GM23338 (cell line): ENCODE data around the gene FGFR2. TPM values are rescaled to one million over a fixed set of nuclear protein-coding genes. Genes with fewer than 3 reads are reported as not detected.
A peak's percentile ranks its signal among the peaks of the same experiment; 100 is the strongest.

Source experiments
- ATAC-seq: fragments of 200-7000 bp; cut with Tn5 transposase; 3 replicates; pipeline ENCODE4 v1.9.1; 2020
- DNase-seq: peaks from one replicate; pipeline ENCODE4 v3.0.0-alpha.2; 2015; ENCODE audit warnings: low spot score
- H2AFZ ChIP-seq: fragments of 200-600 bp; sonication (generic); 2 replicates; pipeline ENCODE4 v1.8.0; 2016; ENCODE audit warnings: antibody characterized with exemption, mild to moderate bottlenecking, moderate library complexity
- H3F3A ChIP-seq: fragments of 200-600 bp; sonication (generic); replicated peaks from 2 replicates; pipeline ENCODE4 v1.8.0; 2017; ENCODE audit warnings: antibody characterized with exemption, mixed run types, low read depth
- H3K27ac ChIP-seq: fragments of 200-600 bp; sonication (generic); 2 replicates; pipeline ENCODE4 v1.6.1; 2016; ENCODE audit warnings: low read depth
- H3K27me3 ChIP-seq: fragments of 200-600 bp; sonication (generic); 2 replicates; pipeline ENCODE4 v1.8.0; 2016; ENCODE audit warnings: mild to moderate bottlenecking, mixed run types, moderate library complexity; ENCODE audit not compliant: insufficient read depth
- H3K36me3 ChIP-seq: fragments of 200-600 bp; sonication (generic); 2 replicates; pipeline ENCODE4 v1.8.0; 2016; ENCODE audit warnings: mild to moderate bottlenecking; ENCODE audit not compliant: insufficient read depth
- H3K4me1 ChIP-seq: fragments of 200-600 bp; sonication (generic); 2 replicates; pipeline ENCODE4 v1.8.0; 2016; ENCODE audit warnings: mild to moderate bottlenecking, moderate library complexity; ENCODE audit not compliant: insufficient read depth
- H3K4me2 ChIP-seq: fragments of 200-600 bp; sonication (generic); 2 replicates; pipeline ENCODE4 v1.7.1; 2017; ENCODE audit warnings: mixed run types
- H3K4me3 ChIP-seq: fragments of 200-600 bp; sonication (generic); 2 replicates; pipeline ENCODE4 v1.6.1; 2016; ENCODE audit warnings: mixed run types
- H3K79me2 ChIP-seq: fragments of 200-600 bp; sonication (generic); replicated peaks from 2 replicates; pipeline ENCODE4 v1.8.0; 2017; ENCODE audit warnings: mild to moderate bottlenecking; ENCODE audit not compliant: insufficient read depth
- H3K9me2 ChIP-seq: fragments of 200-600 bp; sonication (generic); 2 replicates; pipeline ENCODE4 v1.8.0; 2017; ENCODE audit not compliant: insufficient read depth
- H4K20me1 ChIP-seq: fragments of 200-600 bp; sonication (generic); replicated peaks from 2 replicates; pipeline ENCODE4 v1.8.0; 2017; ENCODE audit warnings: mild to moderate bottlenecking; ENCODE audit not compliant: insufficient read depth
- H3K27ac Mint-ChIP-seq: 2 replicates; pipeline ENCODE4 v1.8.0; 2020; ENCODE audit warnings: inconsistent platforms, mild to moderate bottlenecking, moderate library complexity, mixed read lengths
- H3K27me3 Mint-ChIP-seq: 3 replicates; pipeline ENCODE4 v1.8.0; 2022; ENCODE audit warnings: low read depth, mild to moderate bottlenecking, moderate library complexity, mixed read lengths, inconsistent platforms; ENCODE audit not compliant: insufficient read depth, poor library complexity
- H3K36me3 Mint-ChIP-seq: 3 replicates; pipeline ENCODE4 v1.8.0; 2021; ENCODE audit warnings: low read depth, mild to moderate bottlenecking, inconsistent platforms, moderate library complexity, mixed read lengths
- H3K4me1 Mint-ChIP-seq: 3 replicates; pipeline ENCODE4 v1.8.0; 2020; ENCODE audit warnings: mild to moderate bottlenecking, inconsistent platforms, mixed read lengths
- H3K4me3 Mint-ChIP-seq: 3 replicates; pipeline ENCODE4 v1.8.0; 2021; ENCODE audit warnings: moderate library complexity, mild to moderate bottlenecking, inconsistent platforms, mixed read lengths
- H3K9me3 Mint-ChIP-seq: 3 replicates; pipeline ENCODE4 v1.8.0; 2020; ENCODE audit warnings: moderate library complexity, mild to moderate bottlenecking, inconsistent platforms, mixed read lengths
- CREB1 ChIP-seq: fragments of 250-450 bp; sonication (Bioruptor Pico); IDR thresholded peaks from 2 replicates; pipeline ENCODE4 v1.5.0; 2020; ENCODE audit warnings: low read depth, mild to moderate bottlenecking, moderate library complexity
- JUNB ChIP-seq: IDR thresholded peaks from one replicate; pipeline ENCODE4 v1.6.1; 2016; ENCODE audit warnings: antibody characterized with exemption; ENCODE audit not compliant: unreplicated experiment
- NANOG ChIP-seq: IDR thresholded peaks from 2 replicates; pipeline ENCODE4 v1.6.1; 2016; ENCODE audit warnings: antibody characterized with exemption, borderline replicate concordance
- POLR2AphosphoS5 ChIP-seq: IDR thresholded peaks from 2 replicates; pipeline ENCODE4 v1.6.1; 2016; ENCODE audit warnings: antibody characterized with exemption, low read depth
- STAT1 ChIP-seq: IDR thresholded peaks from one replicate; pipeline ENCODE4 v1.6.1; 2016; ENCODE audit warnings: antibody characterized with exemption; ENCODE audit not compliant: unreplicated experiment
- ZNF114 ChIP-seq: fragments of 250-450 bp; sonication (Bioruptor Pico); IDR thresholded peaks from 2 replicates; pipeline ENCODE4 v1.5.0; 2020; ENCODE audit warnings: mild to moderate bottlenecking, moderate library complexity
- ZNF331 ChIP-seq: fragments of 250-450 bp; sonication (Bioruptor Pico); IDR thresholded peaks from 2 replicates; pipeline ENCODE4 v1.5.0; 2020; ENCODE audit warnings: low read depth, mild to moderate bottlenecking, moderate library complexity
- polyA plus RNA-seq: library from polyadenylated mRNA; unstranded; fragments of >200 nt; fragmentation: Nextera tagmentation; extraction: Ambion mirVana; gene quantifications from 2 replicates; pipeline ENCODE4 v1.2.1, GENCODE V29; 2016
- total RNA-seq: library from RNA; depleted of rRNA; stranded (reverse); fragments of >200 nt; shearing (Covaris generic); gene quantifications from 2 replicates; pipeline ENCODE4 v1.2.3, GENCODE V29; 2014
- TF ChIP-seq, protein P1 (sequence below): IDR thresholded peaks from 2 replicates; pipeline ENCODE4 v1.6.1; 2016; ENCODE audit warnings: antibody characterized with exemption
- TF ChIP-seq, protein P2 (sequence below): IDR thresholded peaks from one replicate; pipeline ENCODE4 v1.6.1; 2018; ENCODE audit warnings: antibody characterized with exemption; ENCODE audit not compliant: unreplicated experiment

The FGFR2 gene
- total and polyA plus RNA-seq, 2 experiments from 2014 or later = 31.1 to 106 TPM

DNA sequence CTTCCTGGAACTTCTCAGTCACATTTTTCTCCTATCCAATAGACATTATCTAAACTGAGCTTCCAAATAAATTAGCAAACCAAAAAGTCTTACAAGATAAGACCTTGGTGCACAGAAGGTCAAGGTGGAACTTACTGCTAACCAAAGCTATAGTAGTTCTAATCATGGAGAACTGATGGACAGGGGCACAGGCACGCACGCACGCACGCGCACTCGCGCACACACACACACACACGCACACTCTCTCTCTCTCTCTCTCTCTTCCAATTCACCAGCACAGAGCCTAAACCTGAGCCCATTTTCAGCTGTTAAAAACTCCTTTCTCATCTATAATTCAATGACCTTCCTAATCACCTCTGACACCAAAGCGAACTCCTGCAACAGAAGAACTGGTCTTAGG is 7.5 kb downstream of the FGFR2 start:
- peaks cover 34% of the 10 kb centered on the region for H3K36me3 ChIP-seq

DNA sequence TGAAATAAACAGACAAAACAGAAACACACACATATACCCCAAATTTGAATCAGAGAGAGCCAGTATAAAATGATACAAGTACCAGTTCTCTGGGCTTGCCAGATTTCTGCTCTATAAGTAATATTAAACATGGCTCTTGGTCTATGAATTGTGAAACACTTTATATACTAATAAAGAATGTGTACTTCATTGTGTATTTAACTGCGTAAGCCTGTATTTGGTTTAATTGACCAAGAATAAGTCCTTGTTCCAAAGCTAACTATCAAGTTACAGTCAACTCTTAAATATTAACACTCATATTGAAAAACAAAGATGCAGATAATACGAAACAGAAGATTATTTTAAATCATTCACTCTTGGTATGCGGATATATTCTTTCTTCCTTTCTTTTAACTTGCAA is 8.7 kb downstream of the FGFR2 start:
- no peaks in the 10 kb centered on the region for H3K9me3 Mint-ChIP-seq
- H3K79me2 ChIP-seq = peaks cover 98% of the 10 kb centered on the region
- H3K27me3 ChIP-seq = no peaks in the 10 kb centered on the region
- H3K4me1 ChIP-seq = peaks cover 75% of the 10 kb centered on the region
- TF ChIP-seq ZNF114 (CRISPR knock-in tag) = no peak
- TF ChIP-seq, protein P1, sequence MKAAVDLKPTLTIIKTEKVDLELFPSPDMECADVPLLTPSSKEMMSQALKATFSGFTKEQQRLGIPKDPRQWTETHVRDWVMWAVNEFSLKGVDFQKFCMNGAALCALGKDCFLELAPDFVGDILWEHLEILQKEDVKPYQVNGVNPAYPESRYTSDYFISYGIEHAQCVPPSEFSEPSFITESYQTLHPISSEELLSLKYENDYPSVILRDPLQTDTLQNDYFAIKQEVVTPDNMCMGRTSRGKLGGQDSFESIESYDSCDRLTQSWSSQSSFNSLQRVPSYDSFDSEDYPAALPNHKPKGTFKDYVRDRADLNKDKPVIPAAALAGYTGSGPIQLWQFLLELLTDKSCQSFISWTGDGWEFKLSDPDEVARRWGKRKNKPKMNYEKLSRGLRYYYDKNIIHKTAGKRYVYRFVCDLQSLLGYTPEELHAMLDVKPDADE = no peak
- no peak for TF ChIP-seq NANOG
- no peak overlapping the region for H3K4me3 ChIP-seq
- no peak overlapping the region; the same call in 1 of the 2 replicates for H3K4me2 ChIP-seq
- peaks cover 97% of the 10 kb centered on the region for H4K20me1 ChIP-seq
- H3K4me1 Mint-ChIP-seq = peaks cover 72% of the 10 kb centered on the region
- H3F3A ChIP-seq = no peaks in the 10 kb centered on the region
- peaks cover 33% of the 10 kb centered on the region for H3K36me3 ChIP-seq
- H3K9me2 ChIP-seq = peaks cover 8% of the 10 kb centered on the region
- H3K27ac ChIP-seq = no peak overlapping the region
- H3K27ac Mint-ChIP-seq = no peak overlapping the region
- ATAC-seq (no peak), DNase-seq (no peak)
- H3K27me3 Mint-ChIP-seq = peaks cover 8% of the 10 kb centered on the region
- H3K36me3 Mint-ChIP-seq = peaks cover 80% of the 10 kb centered on the region
- no peak overlapping the region for H2AFZ ChIP-seq
- no peak overlapping the region for H3K4me3 Mint-ChIP-seq

More for the DNA sequence above, 7.5 kb downstream of the FGFR2 start:
- H3K27ac Mint-ChIP-seq = peak overlapping the region; percentile 1; the same call in 1 of the 2 replicates
- H2AFZ ChIP-seq = no peak overlapping the region
- peaks cover 81% of the 10 kb centered on the region for H3K36me3 Mint-ChIP-seq
- H3K4me3 ChIP-seq = 0 out of 2 replicates have a peak overlapping the region, but pooled peaks have one; percentile 11
- no peaks in the 10 kb centered on the region for H3K9me3 Mint-ChIP-seq
- TF ChIP-seq JUNB (no peak), CREB1 (CRISPR knock-in tag) (no peak), STAT1 (no peak), ZNF331 (CRISPR knock-in tag) (no peak), NANOG (no peak), ZNF114 (CRISPR knock-in tag) (no peak), POLR2AphosphoS5 (no peak)
- TF ChIP-seq, protein P1 = no peak
- TF ChIP-seq, protein P2, sequence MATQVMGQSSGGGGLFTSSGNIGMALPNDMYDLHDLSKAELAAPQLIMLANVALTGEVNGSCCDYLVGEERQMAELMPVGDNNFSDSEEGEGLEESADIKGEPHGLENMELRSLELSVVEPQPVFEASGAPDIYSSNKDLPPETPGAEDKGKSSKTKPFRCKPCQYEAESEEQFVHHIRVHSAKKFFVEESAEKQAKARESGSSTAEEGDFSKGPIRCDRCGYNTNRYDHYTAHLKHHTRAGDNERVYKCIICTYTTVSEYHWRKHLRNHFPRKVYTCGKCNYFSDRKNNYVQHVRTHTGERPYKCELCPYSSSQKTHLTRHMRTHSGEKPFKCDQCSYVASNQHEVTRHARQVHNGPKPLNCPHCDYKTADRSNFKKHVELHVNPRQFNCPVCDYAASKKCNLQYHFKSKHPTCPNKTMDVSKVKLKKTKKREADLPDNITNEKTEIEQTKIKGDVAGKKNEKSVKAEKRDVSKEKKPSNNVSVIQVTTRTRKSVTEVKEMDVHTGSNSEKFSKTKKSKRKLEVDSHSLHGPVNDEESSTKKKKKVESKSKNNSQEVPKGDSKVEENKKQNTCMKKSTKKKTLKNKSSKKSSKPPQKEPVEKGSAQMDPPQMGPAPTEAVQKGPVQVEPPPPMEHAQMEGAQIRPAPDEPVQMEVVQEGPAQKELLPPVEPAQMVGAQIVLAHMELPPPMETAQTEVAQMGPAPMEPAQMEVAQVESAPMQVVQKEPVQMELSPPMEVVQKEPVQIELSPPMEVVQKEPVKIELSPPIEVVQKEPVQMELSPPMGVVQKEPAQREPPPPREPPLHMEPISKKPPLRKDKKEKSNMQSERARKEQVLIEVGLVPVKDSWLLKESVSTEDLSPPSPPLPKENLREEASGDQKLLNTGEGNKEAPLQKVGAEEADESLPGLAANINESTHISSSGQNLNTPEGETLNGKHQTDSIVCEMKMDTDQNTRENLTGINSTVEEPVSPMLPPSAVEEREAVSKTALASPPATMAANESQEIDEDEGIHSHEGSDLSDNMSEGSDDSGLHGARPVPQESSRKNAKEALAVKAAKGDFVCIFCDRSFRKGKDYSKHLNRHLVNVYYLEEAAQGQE = no peak
- peak overlapping the region; percentile 9; the same call in 2 of the 3 replicates for H3K4me3 Mint-ChIP-seq
- H3K4me1 ChIP-seq = peaks cover 77% of the 10 kb centered on the region
- DNase-seq (no peak), ATAC-seq (no peak)
- peaks cover 100% of the 10 kb centered on the region for H3K79me2 ChIP-seq
- H3K4me1 Mint-ChIP-seq = peaks cover 75% of the 10 kb centered on the region
- peaks cover 91% of the 10 kb centered on the region for H4K20me1 ChIP-seq
- no peak overlapping the region for H3K27ac ChIP-seq
- H3K27me3 ChIP-seq = no peaks in the 10 kb centered on the region
- peaks cover 5% of the 10 kb centered on the region; the same call in 1 of the 2 replicates for H3F3A ChIP-seq
- H3K4me2 ChIP-seq = peak overlapping the region; percentile 70
- H3K9me2 ChIP-seq = peaks cover 8% of the 10 kb centered on the region
- H3K27me3 Mint-ChIP-seq = peaks cover 11% of the 10 kb centered on the region
